Tibial nerve (tissue), 3 donors: Measurements from ENCODE around the gene IL17RE.

ENCODE experiments used
- POLR2A ChIP-seq, 2 donors: fragments of 450-650 bp; IDR thresholded peaks; one replicate each; pipeline ENCODE4 v1.6.1; 2017; ENCODE audit warnings: antibody characterized with exemption in 2 of 2, mild to moderate bottlenecking in 2 of 2, moderate library complexity in 2 of 2
- TF ChIP-seq, protein P1 (sequence below), 5 experiments: fragments of 200-600 bp in 3 of 5; fragments of 450-650 bp in 2 of 5; sonication (generic) in 3 of 5; IDR thresholded peaks; one replicate each; pipeline ENCODE4 v1.5.1; 2016 to 2019; ENCODE audit warnings: antibody characterized with exemption in 5 of 5, mild to moderate bottlenecking in 3 of 5, moderate library complexity in 2 of 5

DNA sequence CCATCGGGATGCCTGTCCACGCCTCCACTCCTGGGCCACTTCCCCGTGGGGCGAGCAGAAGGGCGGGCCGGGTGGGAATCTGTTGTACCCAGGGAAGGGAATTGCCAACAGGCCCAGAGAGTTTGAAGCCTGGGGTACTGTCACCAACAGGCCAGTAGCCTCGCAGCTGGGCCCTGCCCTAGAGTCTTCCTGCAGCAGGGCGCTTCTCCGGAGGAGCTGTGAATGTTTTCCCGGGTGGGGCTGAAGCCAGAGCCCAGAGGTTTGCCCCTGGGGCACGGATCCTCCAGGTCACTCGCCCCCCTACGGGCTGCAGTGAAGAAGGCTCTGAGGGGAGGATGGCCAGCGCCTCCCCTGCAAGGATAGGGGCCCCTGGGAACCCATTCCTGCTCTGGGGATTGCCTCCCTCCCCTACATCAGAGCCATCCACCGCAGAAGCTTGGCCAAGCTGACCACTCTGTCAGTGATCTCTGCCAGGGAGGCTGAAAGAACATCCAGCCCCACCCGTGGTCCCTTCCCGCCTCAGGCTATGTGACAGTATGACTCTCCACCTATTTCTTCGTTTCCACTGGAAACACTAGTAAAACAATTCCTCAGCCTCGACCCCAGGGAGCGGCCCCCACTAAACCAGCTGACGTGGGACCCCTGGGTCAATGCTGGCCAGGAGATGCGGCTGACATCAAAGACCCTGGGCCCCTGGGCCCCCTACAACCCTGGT lies 39.4 kb upstream of the IL17RE start:
- TF ChIP-seq, protein P1, sequence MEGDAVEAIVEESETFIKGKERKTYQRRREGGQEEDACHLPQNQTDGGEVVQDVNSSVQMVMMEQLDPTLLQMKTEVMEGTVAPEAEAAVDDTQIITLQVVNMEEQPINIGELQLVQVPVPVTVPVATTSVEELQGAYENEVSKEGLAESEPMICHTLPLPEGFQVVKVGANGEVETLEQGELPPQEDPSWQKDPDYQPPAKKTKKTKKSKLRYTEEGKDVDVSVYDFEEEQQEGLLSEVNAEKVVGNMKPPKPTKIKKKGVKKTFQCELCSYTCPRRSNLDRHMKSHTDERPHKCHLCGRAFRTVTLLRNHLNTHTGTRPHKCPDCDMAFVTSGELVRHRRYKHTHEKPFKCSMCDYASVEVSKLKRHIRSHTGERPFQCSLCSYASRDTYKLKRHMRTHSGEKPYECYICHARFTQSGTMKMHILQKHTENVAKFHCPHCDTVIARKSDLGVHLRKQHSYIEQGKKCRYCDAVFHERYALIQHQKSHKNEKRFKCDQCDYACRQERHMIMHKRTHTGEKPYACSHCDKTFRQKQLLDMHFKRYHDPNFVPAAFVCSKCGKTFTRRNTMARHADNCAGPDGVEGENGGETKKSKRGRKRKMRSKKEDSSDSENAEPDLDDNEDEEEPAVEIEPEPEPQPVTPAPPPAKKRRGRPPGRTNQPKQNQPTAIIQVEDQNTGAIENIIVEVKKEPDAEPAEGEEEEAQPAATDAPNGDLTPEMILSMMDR (IDR thresholded peaks at IDR 0.05): no peak
- no peak for TF ChIP-seq POLR2A (IDR thresholded peaks at IDR 0.05)
